ENCODE results near the gene TRAF3IP1.

- TF ChIP-seq CTCF (IDR thresholded peaks at IDR 0.05) (no peak), ZFX (IDR thresholded peaks at IDR 0.05; ENCODE audit: borderline replicate concordance) (no peak)
Observed at GRCh38 chr2:238446371-238446770, 126.1 kb downstream of the TRAF3IP1 start.
